Measurements from ENCODE around the gene CEP55. TPM values are rescaled to one million over a fixed set of nuclear protein-coding genes. Genes with fewer than 3 reads are reported as not detected.

Gene CEP55
- polyA plus RNA-seq, 2 of the 4 experiments (the other 2 are of a cell fraction): 52.4 to 87.0 TPM

DNA sequence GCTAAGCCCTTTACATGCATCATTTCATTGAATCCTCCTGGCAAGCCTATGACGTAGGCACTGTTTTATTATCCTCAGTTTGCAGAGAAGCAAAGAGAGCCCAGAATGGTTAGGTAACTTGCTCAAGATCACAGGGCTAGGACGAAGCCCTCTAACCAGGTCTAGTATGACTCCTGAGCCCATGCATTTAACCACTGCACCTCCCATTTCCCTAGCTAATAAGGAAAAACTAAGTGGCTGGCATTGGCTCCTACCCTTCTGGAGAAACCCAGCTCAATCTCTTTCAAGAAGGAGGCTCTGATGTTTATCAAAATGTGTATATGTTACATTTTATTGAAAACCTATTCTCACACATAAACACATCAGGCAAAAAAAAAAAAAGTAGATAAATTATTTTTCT is 34.0 kb upstream of the CEP55 start (continued):
- no peak for TF ChIP-seq BCL3 (IDR thresholded peaks at IDR 0.05)
- TF ChIP-seq CBX2 (IDR thresholded peaks at IDR 0.05; ENCODE audit: borderline replicate concordance, low read depth): no peak

- Histone ChIP-seq H3K9me3 (no peaks in the 10 kb centered on the region), H3K4me1 (peaks cover 91% of the 10 kb centered on the region), H3K4me2 (peak overlapping the region; percentile 93), H3K27ac (peak overlapping the region; percentile 96 to 99), H3K4me3 (no peak overlapping the region)
- WGBS (ENCODE audit: missing lambda C conversion rate): 23% methylated on average over 9 of the region's 9 CpGs
- CTCF ChIA-PET: interaction anchor here (1.5 to 41.4 kb wide), 6 partner anchors 8 to 81 kb away, joined by 5 to 924 read pairs (median 33); partner anchors contain the start of gene MYOF
- no peak for ATAC-seq
- no peak for FAIRE-seq
- TF ChIP-seq CEBPB (IDR thresholded peaks at IDR 0.05) (no peak), EHMT2 (IDR thresholded peaks at IDR 0.05; ENCODE audit: low read depth) (no peak), MYC (IDR thresholded peaks at IDR 0.05; ENCODE audit: borderline replicate concordance, low read length) (no peak), CHD2 (IDR thresholded peaks at IDR 0.05; ENCODE audit: low read length, partially characterized antibody) (no peak), CBX8 (IDR thresholded peaks at IDR 0.05) (no peak), EHF (CRISPR knock-in tag; IDR thresholded peaks at IDR 0.05) (peak; percentile 64; the same call in 1 of the 2 replicates), HOXB5 (CRISPR knock-in tag; IDR thresholded peaks at IDR 0.05) (no peak), RNF2 (IDR thresholded peaks at IDR 0.05; ENCODE audit: borderline replicate concordance, low read depth) (no peak), FOSB (CRISPR knock-in tag; IDR thresholded peaks at IDR 0.05) (no peak), HOXB13 (CRISPR knock-in tag; IDR thresholded peaks at IDR 0.05; ENCODE audit: low read depth) (0 out of 2 replicates have a peak, but pooled peaks have one; percentile 41), ZSCAN20 (CRISPR knock-in tag; IDR thresholded peaks at IDR 0.05) (no peak), CBX2 (IDR thresholded peaks at IDR 0.05; ENCODE audit: borderline replicate concordance, low read depth) (no peak), GATA3 (IDR thresholded peaks at IDR 0.05; ENCODE audit: borderline replicate concordance) (no peak; the same call in 1 of the 2 replicates), PBX3 (IDR thresholded peaks at IDR 0.05) (no peak)
- POLR2A ChIA-PET: interaction anchor here (0.8 to 2.0 kb wide), 2 partner anchors 17 to 26 kb away, joined by 4 to 8 read pairs; no protein-coding TSS in a partner anchor
- peak in 1 of 2 experiments; percentile 71 for DNase-seq (ENCODE audit: low read depth in 1 of 2, low spot score in 1 of 2)
These were observed 33.5 kb upstream of the CEP55 start for GRCh38 chr10:93462881-93463280.

DNA sequence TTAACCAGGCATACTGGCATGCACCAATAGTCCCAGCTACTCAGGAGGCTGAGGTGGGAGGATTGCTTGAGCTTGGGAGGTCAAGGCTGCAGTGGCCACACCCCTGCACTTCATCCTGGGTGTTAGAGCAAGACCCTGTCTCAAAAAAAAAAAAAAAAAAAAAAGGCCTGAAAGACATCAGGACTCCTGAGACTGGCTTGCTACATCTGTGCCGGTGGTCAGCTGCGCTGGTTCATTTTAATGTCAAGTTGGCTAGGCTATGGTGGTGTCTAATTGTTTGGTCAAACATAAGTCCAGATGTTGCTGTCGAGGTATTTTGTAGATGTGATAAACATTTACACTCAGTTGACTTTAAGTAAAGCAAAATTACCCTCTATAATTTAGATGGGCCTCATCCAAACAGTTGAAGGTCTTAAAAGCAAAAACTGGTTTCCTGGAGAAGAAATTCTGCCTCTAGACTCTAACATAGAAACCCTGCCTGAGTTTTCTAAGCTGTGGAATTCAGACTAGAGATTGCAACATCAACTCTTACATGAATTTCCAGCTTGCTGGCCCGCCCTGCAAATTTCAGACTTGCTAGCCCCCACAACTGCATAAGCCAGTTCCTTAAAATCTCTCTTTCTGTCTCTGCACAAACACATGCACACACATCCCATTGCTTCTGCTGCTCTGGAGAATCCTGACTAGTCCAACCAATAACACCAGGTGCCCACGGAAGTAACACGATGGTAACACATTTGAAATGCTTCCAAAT is 32.5 kb upstream of the CEP55 start:
- Histone ChIP-seq H3K4me1 (peaks cover 93% of the 10 kb centered on the region), H3K9me3 (no peaks in the 10 kb centered on the region), H3K4me2 (peak overlapping the region; percentile 93), H3K4me3 (no peak overlapping the region), H3K27ac (peak overlapping the region; percentile 96 to 99)
- 14% methylated on average over 6 of the region's 6 CpGs for WGBS (ENCODE audit: missing lambda C conversion rate)
- CTCF ChIA-PET: interaction anchor here (2.7 to 41.4 kb wide), 5 partner anchors 10 to 82 kb away, joined by 13 to 924 read pairs (median 45); partner anchors contain the start of gene MYOF
- peak in 1 of 2 experiments; percentile 70 for DNase-seq (ENCODE audit: low read depth in 1 of 2, low spot score in 1 of 2)
- ATAC-seq: no peak
- POLR2A ChIA-PET: interaction anchor here (0.6 to 6.2 kb wide), 6 partner anchors 9 to 890 kb away, joined by 3 to 114 read pairs (median 20); partner anchors contain the start of genes IDE and MYOF
- no peak for FAIRE-seq
- TF ChIP-seq CEBPB (IDR thresholded peaks at IDR 0.05): peak; percentile 94 to 97
- peak; percentile 39; the same call in 1 of the 2 replicates for TF ChIP-seq HOXB5 (CRISPR knock-in tag; IDR thresholded peaks at IDR 0.05)
- TF ChIP-seq HDAC2 (IDR thresholded peaks at IDR 0.05): no peak
- TF ChIP-seq TP53 (CRISPR knock-in tag; IDR thresholded peaks at IDR 0.05): no peak
- no peak for TF ChIP-seq KDM1A (IDR thresholded peaks at IDR 0.05; ENCODE audit: low read depth)
- TF ChIP-seq BCL3 (IDR thresholded peaks at IDR 0.05): no peak
- no peak for TF ChIP-seq CBX8 (IDR thresholded peaks at IDR 0.05)
- no peak for TF ChIP-seq HMGXB4 (CRISPR knock-in tag; IDR thresholded peaks at IDR 0.05; ENCODE audit: borderline replicate concordance)
- no peak for TF ChIP-seq CTCF (IDR thresholded peaks at IDR 0.05)
- TF ChIP-seq MYC (IDR thresholded peaks at IDR 0.05; ENCODE audit: borderline replicate concordance, low read length): no peak
- TF ChIP-seq HOXA7 (CRISPR knock-in tag; IDR thresholded peaks at IDR 0.05): no peak
- TF ChIP-seq FOSL2 (IDR thresholded peaks at IDR 0.05): no peak
- 0 out of 2 replicates have a peak, but pooled peaks have one; percentile 6 for TF ChIP-seq FOSL2 (CRISPR knock-in tag; IDR thresholded peaks at IDR 0.05)
- TF ChIP-seq JUN (IDR thresholded peaks at IDR 0.05): peak; percentile 20 to 30; a peak in 2 of 5 replicates
- peak; percentile 42; the same call in 1 of the 2 replicates for TF ChIP-seq MAX (IDR thresholded peaks at IDR 0.05)
